ENCODE results near the gene SDC1.

SDC1 gene

GRCh38 chr2:20186078-20186854 is 38.7 kb downstream of the SDC1 start:
- in situ Hi-C loops (cut with MboI; ENCODE audit: low sequenced_read_pairs) = loop anchor here (5.0 kb wide), 1 partner anchor 49 kb away; no protein-coding TSS in a partner anchor

GRCh38 chr2:20185176-20186022 is 39.5 kb downstream of the SDC1 start:
- in situ Hi-C loops (cut with MboI; ENCODE audit: low sequenced_read_pairs) = loop anchor here (5.0 kb wide), 1 partner anchor 48 kb away; no protein-coding TSS in a partner anchor

GRCh38 chr2:20184067-20184938 is 40.6 kb downstream of the SDC1 start:
- in situ Hi-C loops (cut with MboI; ENCODE audit: low sequenced_read_pairs) = no loop called here

- in situ Hi-C loops (cut with MboI; ENCODE audit: low sequenced_read_pairs) = no loop called here
Measured at GRCh38 chr2:20183373-20183772, 41.6 kb downstream of the SDC1 start.

GRCh38 chr2:20182241-20182931 is 42.5 kb downstream of the SDC1 start:
- in situ Hi-C loops (cut with MboI; ENCODE audit: low sequenced_read_pairs) = no loop called here

DNA sequence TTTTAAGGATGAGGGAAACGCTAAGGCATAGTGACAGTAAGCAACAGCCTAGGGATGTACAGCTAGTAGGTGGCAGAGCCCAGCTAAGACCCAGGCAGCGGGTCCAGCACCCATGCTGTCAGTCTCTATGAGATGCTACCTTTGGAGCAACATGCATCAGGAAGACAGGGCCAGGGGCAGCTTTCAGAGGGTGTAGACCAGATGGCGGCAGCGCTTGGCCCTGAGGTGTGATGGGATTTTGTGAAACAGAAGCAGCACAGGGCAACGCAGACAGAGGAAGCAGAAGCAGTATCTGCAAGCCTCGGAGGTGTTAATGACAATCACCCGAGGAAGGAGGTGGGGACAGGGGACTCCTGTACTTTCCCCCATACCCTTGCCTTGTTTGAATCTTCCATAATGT is 43.2 kb downstream of the SDC1 start:
- in situ Hi-C loops (cut with MboI; ENCODE audit: low sequenced_read_pairs) = no loop called here

GRCh38 chr2:20180676-20181648 is 44.0 kb downstream of the SDC1 start:
- in situ Hi-C loops (cut with MboI; ENCODE audit: low sequenced_read_pairs) = no loop called here

GRCh38 chr2:20179755-20180594 is 45.0 kb downstream of the SDC1 start:
- in situ Hi-C loops (cut with MboI; ENCODE audit: low sequenced_read_pairs) = no loop called here

DNA sequence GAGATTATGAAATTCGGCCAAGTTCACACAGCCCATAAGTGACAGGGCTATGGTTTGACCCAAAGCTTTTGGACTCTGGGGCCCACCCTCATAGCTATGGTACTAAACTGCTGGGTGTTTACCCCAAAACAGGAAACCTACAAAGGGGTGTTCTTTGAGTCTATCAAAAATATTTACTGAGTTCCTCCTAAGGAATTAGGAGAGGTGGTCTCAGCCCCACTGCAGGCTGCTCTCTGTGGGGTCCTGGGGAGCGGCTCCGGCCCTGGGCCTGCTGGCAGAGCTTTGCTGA is 45.5 kb downstream of the SDC1 start:
- in situ Hi-C loops (cut with MboI; ENCODE audit: low sequenced_read_pairs) = no loop called here

DNA sequence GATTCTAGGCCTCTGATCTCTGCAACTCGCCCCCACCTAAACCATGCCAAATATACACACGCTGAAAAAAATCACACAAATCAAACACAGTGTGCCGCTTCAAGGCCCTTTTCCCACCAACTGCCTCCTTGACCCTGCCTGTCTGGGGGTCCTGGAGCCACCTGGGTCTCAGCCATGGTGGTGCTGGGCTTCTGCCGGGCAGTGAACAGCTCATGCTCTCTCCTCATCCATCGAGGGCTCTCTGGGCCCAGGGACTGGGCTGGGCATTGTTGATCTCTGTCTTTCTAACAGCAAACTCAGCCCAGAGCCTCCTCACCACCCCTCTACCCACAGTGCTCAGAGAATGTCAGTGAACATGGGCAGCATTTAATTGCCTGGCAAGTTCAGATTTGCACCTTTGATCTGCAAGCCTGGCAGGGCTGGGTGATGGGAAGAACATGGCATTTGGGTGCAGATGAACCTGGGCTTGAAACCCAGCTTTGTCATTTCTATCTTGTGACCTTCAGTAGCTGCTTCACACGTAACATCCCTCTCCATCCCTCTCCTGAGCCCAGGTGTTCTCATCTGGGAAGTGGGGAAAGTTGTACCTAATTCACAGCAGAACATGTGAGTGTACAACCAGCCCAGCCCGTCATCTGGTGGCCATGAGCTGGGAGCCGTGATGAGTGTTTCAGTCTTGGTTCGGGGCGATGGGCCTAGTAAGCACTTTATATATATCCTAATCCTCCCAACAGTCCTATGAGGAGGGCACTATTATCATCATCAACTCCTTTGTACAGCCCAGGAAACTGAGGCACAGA is 46.1 kb downstream of the SDC1 start:
- in situ Hi-C loops (cut with MboI; ENCODE audit: low sequenced_read_pairs) = no loop called here

DNA sequence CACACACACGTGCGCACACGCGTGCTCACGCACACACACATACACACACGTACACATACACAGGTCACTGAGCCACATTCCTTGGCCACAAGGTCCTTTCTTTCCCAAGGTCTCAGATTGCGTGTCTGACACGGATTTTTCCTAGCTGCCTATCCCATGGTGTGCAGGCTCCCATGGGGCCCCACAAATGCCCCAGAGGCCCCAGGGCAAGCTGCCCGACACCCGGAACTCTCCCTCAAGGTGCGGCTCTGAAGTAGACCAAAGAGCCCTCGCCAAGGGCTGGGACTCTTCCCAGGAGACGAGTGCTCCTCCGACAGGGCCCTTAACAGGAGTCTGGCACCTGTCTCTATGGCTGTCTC is 46.7 kb downstream of the SDC1 start:
- in situ Hi-C loops (cut with MboI; ENCODE audit: low sequenced_read_pairs) = no loop called here

- in situ Hi-C loops (cut with MboI; ENCODE audit: low sequenced_read_pairs) = no loop called here
Measured at GRCh38 chr2:20177556-20178248, 47.2 kb downstream of the SDC1 start.

DNA sequence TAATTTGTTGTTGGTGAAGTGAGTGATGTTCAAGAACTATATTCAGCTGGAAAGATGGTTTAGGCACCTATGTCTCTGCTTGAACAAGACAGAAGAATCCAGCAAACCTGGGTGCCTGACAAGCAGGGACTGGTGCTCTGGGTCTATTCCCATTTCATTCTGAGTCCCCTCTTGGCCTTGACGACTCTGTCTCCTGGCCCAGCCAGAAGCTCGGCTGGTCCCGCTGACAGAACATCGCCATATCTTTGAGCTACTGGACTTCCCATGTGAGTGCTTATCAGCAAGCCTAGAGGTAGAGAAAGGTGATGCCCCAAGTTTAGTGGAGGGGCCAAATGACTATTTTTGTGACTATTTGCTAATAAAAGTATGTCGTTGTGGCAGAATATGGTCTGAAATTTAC is 48.2 kb downstream of the SDC1 start:
- in situ Hi-C loops (cut with MboI; ENCODE audit: low sequenced_read_pairs) = no loop called here

DNA sequence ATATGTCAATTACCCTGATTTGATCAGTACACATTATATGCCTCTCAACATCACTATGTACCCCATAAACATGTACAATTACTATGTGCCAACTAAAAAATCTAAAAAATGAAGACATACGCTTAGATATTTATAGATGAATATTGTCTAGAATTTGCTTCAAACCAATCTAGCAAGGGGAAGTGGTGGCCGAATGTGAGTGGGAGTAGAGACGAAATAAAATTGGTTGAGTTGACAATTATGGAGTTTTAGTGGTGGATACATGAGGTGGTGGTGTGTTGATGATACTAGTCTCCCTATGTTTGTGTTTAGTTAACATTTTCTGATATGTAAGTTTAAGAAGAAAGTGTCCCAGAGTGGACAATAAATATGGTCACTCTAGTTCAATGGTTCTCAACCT is 49.0 kb downstream of the SDC1 start:
- in situ Hi-C loops (cut with MboI; ENCODE audit: low sequenced_read_pairs) = no loop called here

DNA sequence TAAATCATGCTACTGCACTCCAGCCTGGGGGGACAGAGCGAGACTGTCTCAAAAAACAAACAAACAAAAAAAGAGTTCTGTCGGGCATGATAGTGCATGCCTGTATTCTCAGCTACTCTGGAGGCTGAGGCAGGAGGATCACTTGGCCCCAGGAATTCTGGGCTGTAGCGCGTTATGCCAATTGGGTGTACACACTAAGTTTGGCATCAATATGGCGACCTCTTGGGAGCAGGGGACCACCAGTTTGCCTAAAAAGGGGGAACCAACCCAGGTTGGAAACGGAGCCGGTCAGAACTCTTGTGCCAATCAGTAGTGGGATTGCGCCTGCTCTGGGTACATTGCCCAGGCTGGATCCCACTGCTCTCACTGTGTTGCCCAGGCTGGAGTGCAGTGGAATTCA is 49.7 kb downstream of the SDC1 start:
- in situ Hi-C loops (cut with MboI; ENCODE audit: low sequenced_read_pairs) = no loop called here

GRCh38 chr2:20174410-20174809 is 50.5 kb downstream of the SDC1 start:
- in situ Hi-C loops (cut with MboI; ENCODE audit: low sequenced_read_pairs) = no loop called here

All from HL-60/S4 treated with retinoic acid at 250 ng/mL for 4 days and 3 days (cell line).